ENCODE results near the gene SLC24A4.
A peak's percentile ranks its signal among the peaks of the same experiment; 100 is the strongest.

The SLC24A4 gene

GRCh38 chr14:92317511-92317910 is 5.5 kb upstream of the SLC24A4 start:
- DNase-seq = no peak

- no peak for DNase-seq
Observed at GRCh38 chr14:92321701-92322100, 1.3 kb upstream of the SLC24A4 start.

GRCh38 chr14:92322516-92322915 is 449 bp upstream of the SLC24A4 start:
- DNase-seq = no peak

- DNase-seq = no peak
Observed at GRCh38 chr14:92323916-92324818, 1.2 kb downstream of the SLC24A4 start.

GRCh38 chr14:92325835-92326234 is 2.9 kb downstream of the SLC24A4 start:
- peak; percentile 15 for DNase-seq

- peak; percentile 29 for DNase-seq
Observed at GRCh38 chr14:92328664-92329255, 5.8 kb downstream of the SLC24A4 start.

GRCh38 chr14:92334050-92334449 is 11.1 kb downstream of the SLC24A4 start:
- no peak for DNase-seq

- DNase-seq = no peak
Observed at GRCh38 chr14:92336363-92336762, 13.4 kb downstream of the SLC24A4 start.

GRCh38 chr14:92339426-92339825 is 16.5 kb downstream of the SLC24A4 start:
- DNase-seq = no peak

GRCh38 chr14:92340071-92340470 is 17.1 kb downstream of the SLC24A4 start:
- no peak for DNase-seq

- DNase-seq = no peak
Observed at GRCh38 chr14:92340931-92341330, 18.0 kb downstream of the SLC24A4 start.

GRCh38 chr14:92341791-92342190 is 18.8 kb downstream of the SLC24A4 start:
- no peak for DNase-seq

- DNase-seq = no peak
Observed at GRCh38 chr14:92348154-92348553, 25.2 kb downstream of the SLC24A4 start.

GRCh38 chr14:92351750-92352149 is 28.8 kb downstream of the SLC24A4 start:
- no peak for DNase-seq

GRCh38 chr14:92352158-92352985 is 29.4 kb downstream of the SLC24A4 start:
- peak; percentile 67 for DNase-seq

- no peak for DNase-seq
Observed at GRCh38 chr14:92353447-92353846, 30.5 kb downstream of the SLC24A4 start.

- DNase-seq = no peak
Observed at GRCh38 chr14:92356677-92357076, 33.7 kb downstream of the SLC24A4 start.

GRCh38 chr14:92360651-92361370 is 37.8 kb downstream of the SLC24A4 start:
- DNase-seq = no peak

GRCh38 chr14:92362781-92363235 is 39.8 kb downstream of the SLC24A4 start:
- DNase-seq = no peak

- DNase-seq = no peak
Observed at GRCh38 chr14:92366237-92366636, 43.3 kb downstream of the SLC24A4 start.

GRCh38 chr14:92368001-92368400 is 45.0 kb downstream of the SLC24A4 start:
- no peak for DNase-seq

GRCh38 chr14:92369097-92369496 is 46.1 kb downstream of the SLC24A4 start:
- no peak for DNase-seq

GRCh38 chr14:92372230-92372629 is 49.3 kb downstream of the SLC24A4 start:
- DNase-seq = no peak

Measured in hematopoietic multipotent progenitor cell treated with erythropoietin and hydrocortisone succinate and interleukin-3 and kit ligand, for 6 days (in vitro differentiated cells).